WTC11 (cell line): ENCODE results near the gene MCM3AP.

ENCODE experiments used
- ATF2 ChIP-seq: sonication (generic); formaldehyde crosslinking; IDR thresholded peaks from 2 replicates; pipeline ENCODE4 v1.8.1; 2022; ENCODE audit warnings: low read depth, missing genetic modification reagents, borderline replicate concordance
- CBFB ChIP-seq: sonication (generic); formaldehyde crosslinking; IDR thresholded peaks from 2 replicates; pipeline ENCODE4 v1.8.1; 2022; ENCODE audit warnings: mild to moderate bottlenecking, low read depth, missing genetic modification reagents
- CREB1 ChIP-seq: sonication (generic); formaldehyde crosslinking; IDR thresholded peaks from 2 replicates; pipeline ENCODE4 v1.8.0; 2023; ENCODE audit warnings: mild to moderate bottlenecking, missing genetic modification reagents
- CTCF ChIP-seq: fragments of 200-600 bp; IDR thresholded peaks from 2 replicates; pipeline ENCODE4 v1.8.0; 2022; ENCODE audit warnings: antibody characterized with exemption
- E2F5 ChIP-seq: sonication (generic); formaldehyde crosslinking; IDR thresholded peaks from 2 replicates; pipeline ENCODE4 v1.8.1; 2022; ENCODE audit warnings: mild to moderate bottlenecking, moderate library complexity, missing genetic modification reagents
- ESRRA ChIP-seq: sonication (generic); formaldehyde crosslinking; IDR thresholded peaks from 2 replicates; pipeline ENCODE4 v1.8.1; 2022; ENCODE audit warnings: mild to moderate bottlenecking, missing genetic modification reagents, borderline replicate concordance
- FOXP4 ChIP-seq: sonication (generic); formaldehyde crosslinking; IDR thresholded peaks from 2 replicates; pipeline ENCODE4 v1.8.0; 2022; ENCODE audit warnings: mild to moderate bottlenecking, missing genetic modification reagents
- IRF1 ChIP-seq: sonication (generic); formaldehyde crosslinking; IDR thresholded peaks from 2 replicates; pipeline ENCODE4 v1.8.0; 2023; ENCODE audit warnings: missing genetic modification reagents
- MAX ChIP-seq: sonication (generic); formaldehyde crosslinking; IDR thresholded peaks from 2 replicates; pipeline ENCODE4 v1.8.0; 2022; ENCODE audit warnings: mild to moderate bottlenecking, missing genetic modification reagents
- SOX15 ChIP-seq: fragments of 250-450 bp; sonication (Bioruptor Pico); IDR thresholded peaks from 2 replicates; pipeline ENCODE4 v1.9.0; 2021; ENCODE audit warnings: mild to moderate bottlenecking
- ZNF121 ChIP-seq: sonication (generic); formaldehyde crosslinking; IDR thresholded peaks from 2 replicates; pipeline ENCODE4 v1.8.0; 2023; ENCODE audit warnings: missing genetic modification reagents
- ZNF416 ChIP-seq: fragments of 250-450 bp; sonication (Bioruptor Pico); IDR thresholded peaks from 2 replicates; pipeline ENCODE4 v1.9.0; 2021; ENCODE audit warnings: mild to moderate bottlenecking, inconsistent platforms
- ZNF671 ChIP-seq: fragments of 250-450 bp; sonication (Bioruptor Pico); IDR thresholded peaks from 2 replicates; pipeline ENCODE4 v1.8.0; 2021; ENCODE audit warnings: mild to moderate bottlenecking

- TF ChIP-seq CBFB (CRISPR knock-in tag) (no peak), E2F5 (no peak), CTCF (no peak), ZNF416 (CRISPR knock-in tag) (no peak), CREB1 (CRISPR knock-in tag) (no peak), ZNF671 (CRISPR knock-in tag) (no peak), ESRRA (no peak), MAX (CRISPR knock-in tag) (no peak), SOX15 (no peak), IRF1 (CRISPR knock-in tag) (no peak), FOXP4 (no peak), ATF2 (CRISPR knock-in tag) (no peak), ZNF121 (CRISPR knock-in tag) (no peak)
Observed at GRCh38 chr21:46248422-46248782, 37.0 kb downstream of the MCM3AP start.
